Psoas muscle (tissue), 8 donors: ENCODE measurements around the gene TMEM98. TPM values are rescaled to one million over a fixed set of nuclear protein-coding genes. Genes with fewer than 3 reads are reported as not detected.
"Not testable (repeated sequence)": the region's sequence is repeated elsewhere in the genome, so short reads cannot be mapped to it uniquely, and the experiment has no call there.

Experiments used
- ATAC-seq, 4 donors: fragments of 200-7000 bp; cut with Tn5 transposase; one replicate each; pipeline ENCODE4 v1.9.1; 2020; ENCODE audit warnings: moderate library complexity in 3 of 4, mild to moderate bottlenecking in 2 of 4
- DNase-seq, 2 donors: peaks; one replicate each; pipeline ENCODE4 v3.0.0-alpha.2; 2020
- H3K27ac ChIP-seq: fragments of 200-600 bp; one replicate; pipeline ENCODE4 v1.8.0; 2022
- H3K27me3 ChIP-seq, 3 donors: fragments of 200-600 bp in 1 of 3; one replicate each; pipeline versions ENCODE4 v1.6.1 to v1.8.0; 2013 to 2022; ENCODE audit warnings: low read length in 2 of 3, mild to moderate bottlenecking in 2 of 3, moderate library complexity in 1 of 3; ENCODE audit not compliant: insufficient read depth in 3 of 3
- H3K36me3 ChIP-seq, 2 donors: fragments of 200-600 bp in 1 of 2; one replicate each; pipeline versions ENCODE4 v1.6.1 to v1.8.0; 2013 to 2022; ENCODE audit warnings: low read depth in 1 of 2, mild to moderate bottlenecking in 1 of 2, moderate library complexity in 1 of 2; ENCODE audit not compliant: insufficient read depth in 1 of 2
- H3K4me1 ChIP-seq: fragments of 200-600 bp; one replicate; pipeline ENCODE4 v1.8.0; 2022
- H3K4me3 ChIP-seq: fragments of 200-600 bp; one replicate; pipeline ENCODE4 v1.8.0; 2022; ENCODE audit warnings: mild to moderate bottlenecking
- H3K9me3 ChIP-seq: fragments of 200-600 bp; one replicate; pipeline ENCODE4 v1.8.0; 2022
- CTCF ChIP-seq: fragments of 200-600 bp; IDR thresholded peaks from one replicate; pipeline ENCODE4 v1.8.0; 2022; ENCODE audit warnings: antibody characterized with exemption
- WGBS, 3 donors: extraction: QIAGEN DNeasy Blood & Tissue Kit; methylation state at CpG; one replicate each; pipeline versions ENCODE4 v1.1.6 to v1.1.7; 2013; 5-methylcytosine and 5-hydroxymethylcytosine counted together
- intact Hi-C, 2 donors: fragments of 100-400 bp; cut with DNase I; formaldehyde crosslinking; loops; one replicate each; pipeline versions ENCODE4 v1.11.0 to v1.14.2; 2022
- polyA plus RNA-seq, 3 donors: library from polyadenylated mRNA; stranded (reverse); fragments of 200-250 nt; gene quantifications; one replicate each; pipeline ENCODE4 v1.2.3, GENCODE V29; 2013
- total RNA-seq, 4 donors: library from RNA; stranded (reverse); fragmentation: NEBNext Ultra II Directional in 2 of 4; extraction: Animal tissue kit (Norgen Biotek cat#: 25700) in 2 of 4; gene quantifications; one replicate each; pipeline versions ENCODE4 v1.2.1 to v1.2.4, GENCODE V29; 2021 to 2023
- donor health status: healthy with polysubstance abuse.
- donor health status: DM: no; HTN: no; CAD: no; lungs with moderate emphysema.
- donor health status: Bipolar disorder and iron deficiency.
- donor health status: healthy.
- donor health status: DM: yes; HTN: yes; CAD: no.
- donor health status: DM: no; HTN: no; CAD: no.
- donor health status: DM: no; HTN: no; CAD: no.
- donor health status: DM: yes; HTN: yes; CAD: no.

TMEM98 gene
- total and polyA plus RNA-seq, 7 donors, result 1.4 to 5.7 (median 3.6) TPM

GRCh38 chr17:32880671-32881453 lies 47.1 kb upstream of the TMEM98 start:
- DNase-seq (no peak), ATAC-seq (no peak)
- WGBS, 3 donors, result 66 to 73% (median 71%) methylated on average over 6 of the region's 6 CpGs
- H3K36me3 ChIP-seq, result no peaks in the 10 kb centered on the region
- H3K9me3 ChIP-seq, result no peaks in the 10 kb centered on the region
- intact Hi-C loops, result no loop called here
- no peak for TF ChIP-seq CTCF
- peaks cover 2 to 12% (median 3%) of the 10 kb centered on the region in 3 donors for H3K27me3 ChIP-seq
- no peak overlapping the region for H3K4me3 ChIP-seq
- H3K27ac ChIP-seq, result no peak overlapping the region
- H3K4me1 ChIP-seq, result peaks cover 4% of the 10 kb centered on the region

GRCh38 chr17:32882029-32882428 lies 45.9 kb upstream of the TMEM98 start:
- Histone ChIP-seq H3K27ac (no peak overlapping the region), H3K27me3 (peaks cover 3 to 14% (median 3%) of the 10 kb centered on the region in 3 donors), H3K4me1 (peaks cover 4% of the 10 kb centered on the region), H3K4me3 (no peak overlapping the region), H3K9me3 (no peaks in the 10 kb centered on the region), H3K36me3 (no peaks in the 10 kb centered on the region)
- intact Hi-C loops, result no loop called here
- 73 to 76% (median 74%) methylated on average over 6 of the region's 6 CpGs for WGBS, 3 donors
- ATAC-seq (no peak), DNase-seq (no peak)
- TF ChIP-seq CTCF, result no peak

- Histone ChIP-seq H3K27me3 (peaks cover 3 to 14% (median 3%) of the 10 kb centered on the region in 3 donors), H3K4me3 (no peak overlapping the region), H3K36me3 (no peaks in the 10 kb centered on the region), H3K9me3 (no peaks in the 10 kb centered on the region), H3K4me1 (no peaks in the 10 kb centered on the region), H3K27ac (no peak overlapping the region)
- ATAC-seq (no peak), DNase-seq (no peak)
- intact Hi-C loops, result no loop called here
- TF ChIP-seq CTCF, result no peak
- 78 to 86% (median 79%) methylated on average over 4 of the region's 4 CpGs for WGBS, 3 donors
Observed at GRCh38 chr17:32882734-32883133, 45.2 kb upstream of the TMEM98 start.

- 84 to 88% (median 86%) methylated on average over 8 of the region's 16 CpGs for WGBS, 3 donors
- peaks cover 0 to 14% (median 3%) of the 10 kb centered on the region in 3 donors for H3K27me3 ChIP-seq
- H3K27ac ChIP-seq, H3K4me1 ChIP-seq, ATAC-seq, H3K36me3 ChIP-seq, H3K9me3 ChIP-seq, intact Hi-C loops, H3K4me3 ChIP-seq, DNase-seq: not testable (repeated sequence)
Observed at GRCh38 chr17:32886951-32887350, 41.0 kb upstream of the TMEM98 start.

- intact Hi-C loops, H3K4me3 ChIP-seq, ATAC-seq, H3K9me3 ChIP-seq, H3K4me1 ChIP-seq, H3K36me3 ChIP-seq, H3K27ac ChIP-seq, DNase-seq: not testable (repeated sequence)
- WGBS, 3 donors, result 13 to 61% (median 48%) methylated on average over 1 to 3 of the region's 14 CpGs
- H3K27me3 ChIP-seq, result peaks cover 0 to 14% (median 1%) of the 10 kb centered on the region in 3 donors
Observed at GRCh38 chr17:32887410-32887809, 40.5 kb upstream of the TMEM98 start.
